DOHH2 (cell line): Measurements from ENCODE around the gene EZH1.

Experiments used
- EZH2phosphoT487 ChIP-seq: fragments of 200-600 bp; sonication (generic); IDR thresholded peaks from 2 replicates; pipeline ENCODE4 v1.6.1; 2017; ENCODE audit warnings: borderline replicate concordance, mild to moderate bottlenecking, antibody characterized with exemption, low read length, moderate library complexity, mixed read lengths
- TF ChIP-seq, protein P1 (sequence below): fragments of 200-600 bp; sonication (generic); IDR thresholded peaks from one replicate; pipeline ENCODE4 v1.5.1; 2014; ENCODE audit warnings: antibody characterized with exemption, mild to moderate bottlenecking, low read depth, low read length; ENCODE audit not compliant: poor library complexity, severe bottlenecking

GRCh38 chr17:42774066-42774745 lies 29.4 kb upstream of the EZH1 start:
- TF ChIP-seq, protein P1, sequence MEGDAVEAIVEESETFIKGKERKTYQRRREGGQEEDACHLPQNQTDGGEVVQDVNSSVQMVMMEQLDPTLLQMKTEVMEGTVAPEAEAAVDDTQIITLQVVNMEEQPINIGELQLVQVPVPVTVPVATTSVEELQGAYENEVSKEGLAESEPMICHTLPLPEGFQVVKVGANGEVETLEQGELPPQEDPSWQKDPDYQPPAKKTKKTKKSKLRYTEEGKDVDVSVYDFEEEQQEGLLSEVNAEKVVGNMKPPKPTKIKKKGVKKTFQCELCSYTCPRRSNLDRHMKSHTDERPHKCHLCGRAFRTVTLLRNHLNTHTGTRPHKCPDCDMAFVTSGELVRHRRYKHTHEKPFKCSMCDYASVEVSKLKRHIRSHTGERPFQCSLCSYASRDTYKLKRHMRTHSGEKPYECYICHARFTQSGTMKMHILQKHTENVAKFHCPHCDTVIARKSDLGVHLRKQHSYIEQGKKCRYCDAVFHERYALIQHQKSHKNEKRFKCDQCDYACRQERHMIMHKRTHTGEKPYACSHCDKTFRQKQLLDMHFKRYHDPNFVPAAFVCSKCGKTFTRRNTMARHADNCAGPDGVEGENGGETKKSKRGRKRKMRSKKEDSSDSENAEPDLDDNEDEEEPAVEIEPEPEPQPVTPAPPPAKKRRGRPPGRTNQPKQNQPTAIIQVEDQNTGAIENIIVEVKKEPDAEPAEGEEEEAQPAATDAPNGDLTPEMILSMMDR = no peak
- TF ChIP-seq EZH2phosphoT487 = no peak
